Umbilical cord (tissue), 2 donors: ENCODE data around the gene GSN. TPM values are rescaled to one million over a fixed set of nuclear protein-coding genes. Genes with fewer than 3 reads are reported as not detected.

Source experiments
- DNase-seq: peaks from one replicate; pipeline ENCODE4 v3.0.0-alpha.2; 2015; ENCODE audit warnings: low spot score
- total RNA-seq: library from RNA; depleted of rRNA; stranded (reverse); fragments of >200 nt; gene quantifications from one replicate; pipeline ENCODE4 v1.2.3, GENCODE V29; 2014; ENCODE audit warnings: low replicate concordance; ENCODE audit not compliant: insufficient read depth

Gene GSN
- total RNA-seq: 421 TPM

- DNase-seq: peak; percentile 87
Measured at GRCh38 chr9:121267689-121268597, at the start of gene GSN. Gene GSN (plus strand): TSS chr9:121268162. CDS start chr9:121301972, 33,810 bp downstream.

GRCh38 chr9:121218357-121219027 lies 49.5 kb upstream of the GSN start:
- no peak for DNase-seq

GRCh38 chr9:121219530-121219929 lies 48.4 kb upstream of the GSN start:
- DNase-seq: no peak

GRCh38 chr9:121220996-121221663 lies 46.8 kb upstream of the GSN start:
- DNase-seq: peak; percentile 28

- DNase-seq: no peak
Measured at GRCh38 chr9:121221664-121222055, 46.3 kb upstream of the GSN start.

- no peak for DNase-seq
Measured at GRCh38 chr9:121222524-121223171, 45.3 kb upstream of the GSN start.

- DNase-seq: no peak
Measured at GRCh38 chr9:121225240-121225639, 42.7 kb upstream of the GSN start.

- DNase-seq: no peak
Measured at GRCh38 chr9:121226175-121226574, 41.8 kb upstream of the GSN start.

GRCh38 chr9:121227862-121228261 lies 40.1 kb upstream of the GSN start:
- DNase-seq: no peak

GRCh38 chr9:121230256-121230655 lies 37.7 kb upstream of the GSN start:
- DNase-seq: no peak

- DNase-seq: no peak
Measured at GRCh38 chr9:121232251-121232650, 35.7 kb upstream of the GSN start.

GRCh38 chr9:121233906-121234831 lies 33.8 kb upstream of the GSN start:
- DNase-seq: no peak

- no peak for DNase-seq
Measured at GRCh38 chr9:121234832-121235161, 33.2 kb upstream of the GSN start.

- no peak for DNase-seq
Measured at GRCh38 chr9:121235512-121235911, 32.5 kb upstream of the GSN start.

GRCh38 chr9:121237916-121238315 lies 30.0 kb upstream of the GSN start:
- DNase-seq: no peak

GRCh38 chr9:121239071-121239470 lies 28.9 kb upstream of the GSN start:
- no peak for DNase-seq

- DNase-seq: no peak
Measured at GRCh38 chr9:121239851-121240250, 28.1 kb upstream of the GSN start.

- no peak for DNase-seq
Measured at GRCh38 chr9:121240472-121241135, 27.4 kb upstream of the GSN start.

- DNase-seq: no peak
Measured at GRCh38 chr9:121242219-121242958, 25.6 kb upstream of the GSN start.

- DNase-seq: no peak
Measured at GRCh38 chr9:121242959-121243346, 25.0 kb upstream of the GSN start.
